ENCODE measurements around the gene B3GALNT1.
"Not testable (repeated sequence)": the region's sequence is repeated elsewhere in the genome, so short reads cannot be mapped to it uniquely, and the experiment has no call there.

B3GALNT1 gene

DNA sequence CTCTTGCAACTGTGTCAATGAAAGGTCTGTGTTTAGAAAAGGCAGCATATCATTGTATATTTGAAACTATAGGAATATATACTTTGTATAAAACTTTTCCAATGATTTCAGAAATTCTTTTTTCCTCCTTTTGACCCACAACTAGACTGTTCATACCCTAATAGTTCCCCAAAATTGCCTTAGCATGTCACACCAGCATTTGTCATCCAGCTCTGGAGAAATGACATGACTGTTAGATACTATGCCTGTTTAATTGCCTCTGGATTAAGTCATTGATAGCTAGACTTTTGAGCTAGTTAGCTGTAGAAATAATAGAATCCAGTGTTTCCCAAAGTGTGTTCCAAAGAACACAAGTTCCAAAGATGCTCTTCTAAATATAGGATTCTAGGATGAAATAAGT is 32.4 kb downstream of the B3GALNT1 start:
- no peak for DNase-seq

DNA sequence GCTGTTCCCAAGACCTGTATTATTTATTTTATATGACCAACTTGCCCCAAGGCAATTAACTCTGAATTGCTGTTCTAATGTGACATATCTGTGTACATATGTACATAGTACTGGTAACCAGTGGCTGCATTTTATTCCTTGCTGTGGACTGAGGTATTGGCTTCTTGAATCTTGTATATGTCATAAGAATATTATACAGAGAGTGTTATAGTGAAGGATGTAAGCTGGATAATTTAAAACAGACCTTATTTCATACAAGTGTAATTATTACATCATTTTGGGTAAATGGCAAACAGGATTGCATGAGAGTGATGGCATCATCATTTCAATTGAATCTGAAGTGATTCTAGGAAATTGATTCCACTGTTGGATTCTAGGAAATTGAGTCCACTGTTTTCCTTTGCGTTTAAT is 32.9 kb downstream of the B3GALNT1 start:
- DNase-seq: no peak

DNA sequence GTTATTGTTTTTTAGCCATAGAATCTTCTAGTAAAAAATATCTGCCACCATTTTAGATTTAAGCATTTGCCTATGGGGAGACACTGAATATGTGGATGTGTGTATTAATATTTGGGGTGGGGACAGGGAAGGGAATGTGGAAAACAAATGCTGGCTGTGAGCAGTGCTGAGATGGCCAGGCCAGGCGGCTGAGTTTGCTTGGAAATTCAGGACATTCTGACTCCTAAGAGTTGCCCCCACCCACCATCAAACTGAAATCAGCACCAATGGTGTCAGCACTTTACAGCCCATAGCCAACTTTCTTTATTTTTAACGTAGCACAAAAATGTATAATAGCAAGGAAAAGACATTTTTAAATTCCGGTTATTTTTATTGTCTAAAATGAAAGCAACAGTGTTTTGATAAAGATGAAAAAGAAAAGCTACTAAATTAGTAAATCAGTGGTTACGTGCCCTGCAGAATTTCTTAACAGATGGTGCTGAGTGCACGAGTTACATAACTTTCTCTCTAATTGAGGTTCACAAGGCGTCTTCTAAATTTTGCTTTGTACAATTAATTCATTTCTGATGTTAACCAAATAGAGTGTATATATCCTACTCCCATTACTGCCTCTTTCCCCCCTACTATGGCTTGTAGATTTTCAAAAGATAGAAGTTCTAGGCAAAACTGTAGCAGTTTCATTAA is 34.0 kb downstream of the B3GALNT1 start:
- DNase-seq: no peak

DNA sequence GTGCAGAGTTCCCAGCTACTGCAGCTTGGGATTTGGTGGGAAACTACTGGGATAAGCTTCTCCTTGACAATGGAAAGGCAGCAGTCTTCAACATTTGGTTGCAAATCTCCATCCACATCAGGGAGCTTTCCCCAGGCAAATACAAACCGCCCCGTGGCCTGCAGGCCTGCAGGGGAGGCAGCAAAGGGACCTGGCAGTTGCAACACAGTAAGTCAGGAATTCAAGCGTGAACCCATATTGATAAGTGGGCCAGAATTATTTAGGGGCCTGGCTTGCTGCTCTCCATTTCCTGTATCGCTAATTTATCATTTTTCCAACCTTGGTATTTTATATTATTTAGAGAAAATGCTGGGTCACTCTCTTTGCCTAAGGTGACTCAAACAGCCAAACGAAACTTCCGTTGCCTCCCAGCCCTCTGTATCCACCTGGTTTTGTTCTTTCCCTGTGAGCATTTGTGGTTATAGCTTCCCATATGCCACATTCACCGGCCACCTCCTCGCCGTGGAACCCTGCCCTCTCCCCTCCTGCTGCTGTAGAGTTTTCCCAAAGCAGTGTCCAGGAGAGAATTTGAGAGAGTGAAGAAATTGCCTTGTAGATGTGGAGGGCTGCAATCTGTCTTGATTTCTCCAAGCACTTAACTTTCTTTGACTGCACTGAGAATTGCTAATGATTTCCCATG is 34.8 kb downstream of the B3GALNT1 start:
- DNase-seq: no peak

DNA sequence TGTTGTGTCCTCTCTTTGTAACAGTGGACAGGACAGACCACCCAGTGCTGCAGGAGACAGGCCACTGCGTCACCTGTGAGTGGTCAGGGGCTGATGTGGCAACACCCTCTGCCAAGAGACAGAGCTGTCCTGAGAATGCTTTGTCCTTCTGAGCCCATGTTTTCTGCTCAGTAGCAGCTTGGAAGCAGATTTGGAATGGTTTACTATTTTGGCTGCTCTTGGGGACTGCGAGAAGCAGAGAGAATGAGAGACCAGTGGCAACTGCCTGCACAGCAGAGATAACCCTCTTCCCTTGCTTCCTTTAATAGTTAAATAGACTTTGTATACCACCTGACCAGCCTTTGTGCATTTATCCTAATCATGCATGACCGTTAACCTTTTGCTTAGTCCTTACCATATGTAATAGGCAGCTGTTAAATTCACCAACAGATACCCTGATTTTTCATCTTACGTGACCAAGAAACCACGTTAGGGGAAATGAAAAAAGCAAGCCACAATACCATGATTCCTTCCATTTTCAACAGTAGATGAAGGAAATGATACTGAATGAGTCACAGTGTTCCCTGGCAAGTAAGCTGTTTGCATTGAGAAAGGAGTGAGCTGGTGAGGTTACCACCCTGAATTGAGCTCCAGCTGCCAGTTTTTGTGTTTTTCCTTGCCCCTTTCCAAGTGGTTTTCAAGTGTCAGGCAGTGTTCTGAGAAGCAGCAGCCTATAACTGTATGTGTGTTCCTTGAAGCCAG is 35.5 kb downstream of the B3GALNT1 start:
- DNase-seq: no peak

DNA sequence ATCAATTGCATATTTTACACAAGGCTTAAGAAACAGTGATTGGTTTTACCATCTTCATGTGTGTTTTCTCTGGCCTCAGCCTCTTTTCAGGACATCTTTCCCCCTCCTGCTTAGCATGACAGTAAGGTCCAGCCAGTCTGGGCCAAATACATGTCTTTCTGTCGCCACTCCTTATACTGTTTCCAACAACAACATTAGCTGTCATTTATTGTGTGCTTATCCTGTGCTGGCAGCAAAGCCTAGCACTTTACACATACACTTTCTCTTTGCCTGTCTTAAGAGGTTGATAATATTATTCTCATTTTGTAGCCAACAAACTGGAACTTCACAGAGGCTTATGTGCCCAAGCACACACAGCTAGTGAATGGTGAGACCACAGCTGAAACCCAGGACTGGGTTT is 37.8 kb downstream of the B3GALNT1 start:
- no peak for DNase-seq

DNA sequence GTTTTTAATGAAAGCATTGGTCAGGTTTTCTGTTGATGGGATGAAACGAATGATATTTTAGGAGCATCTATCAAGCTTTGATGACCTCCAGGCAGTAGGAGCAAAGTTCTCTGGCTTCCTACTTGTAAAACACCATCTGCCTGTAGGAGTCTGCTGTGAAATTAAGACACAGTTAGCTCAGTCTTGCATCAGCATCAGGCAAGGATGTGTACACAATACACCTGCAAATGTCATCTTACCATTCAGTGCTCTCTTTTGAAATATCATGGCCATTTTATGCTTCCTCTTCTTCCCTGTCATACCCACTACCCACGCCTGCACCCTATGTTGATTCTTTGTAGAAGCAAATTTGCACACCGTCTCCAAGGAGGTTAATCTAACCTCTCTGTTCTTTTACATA is 38.2 kb downstream of the B3GALNT1 start:
- DNase-seq: no peak

DNA sequence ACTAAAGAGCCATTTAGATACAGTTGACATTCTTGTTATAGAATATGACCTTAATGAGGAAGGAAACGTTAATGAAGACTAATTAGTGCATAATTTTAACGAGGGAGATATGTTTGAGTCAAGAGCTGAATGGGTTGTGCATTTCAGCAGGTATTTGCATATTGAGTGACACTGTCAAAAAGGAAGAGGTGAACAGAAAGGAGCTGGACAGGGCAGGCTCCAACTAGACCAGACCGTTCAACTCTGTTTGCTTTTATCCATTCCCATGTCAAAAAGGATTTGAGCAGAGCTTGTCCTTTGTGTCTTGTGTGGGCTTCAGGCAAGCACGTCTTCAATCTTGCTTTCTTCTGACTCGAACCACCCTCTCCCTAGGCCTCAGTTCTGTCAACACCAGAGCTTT is 40.7 kb downstream of the B3GALNT1 start:
- no peak for DNase-seq

DNA sequence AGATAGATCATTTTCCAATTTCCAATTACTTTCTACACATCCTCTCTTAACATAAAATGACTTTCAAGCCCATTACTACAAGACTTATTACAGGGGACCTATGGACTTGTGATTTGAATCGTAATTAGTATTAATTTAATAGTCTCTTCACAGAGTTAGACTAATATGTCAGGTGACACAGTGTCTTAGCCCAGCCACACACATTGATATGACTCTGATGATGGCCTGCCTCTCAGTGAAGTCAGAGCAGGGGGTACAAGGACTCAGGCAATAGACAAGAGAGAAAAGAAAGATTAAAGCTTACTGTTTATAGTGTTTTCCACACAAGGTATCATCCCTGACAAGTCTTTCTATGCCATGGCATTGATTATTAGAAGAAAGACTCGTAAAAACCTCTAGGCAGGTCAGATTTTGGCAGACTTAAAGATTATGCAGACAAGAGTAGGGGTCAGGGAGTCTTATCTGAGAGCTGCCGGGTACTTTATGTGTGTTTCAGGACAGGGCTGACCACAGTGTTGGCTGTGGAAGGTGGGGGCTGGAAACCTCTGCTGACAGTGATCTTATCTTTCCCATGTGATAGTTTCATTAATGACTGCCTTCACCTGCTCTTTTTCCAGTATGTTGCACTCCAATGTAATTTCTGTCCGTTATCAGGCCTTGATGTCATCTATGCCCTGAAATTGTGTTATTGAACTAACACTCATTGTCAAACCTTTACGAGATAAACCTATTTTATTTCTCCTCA is 50.1 kb downstream of the B3GALNT1 start:
- DNase-seq: no peak

DNA sequence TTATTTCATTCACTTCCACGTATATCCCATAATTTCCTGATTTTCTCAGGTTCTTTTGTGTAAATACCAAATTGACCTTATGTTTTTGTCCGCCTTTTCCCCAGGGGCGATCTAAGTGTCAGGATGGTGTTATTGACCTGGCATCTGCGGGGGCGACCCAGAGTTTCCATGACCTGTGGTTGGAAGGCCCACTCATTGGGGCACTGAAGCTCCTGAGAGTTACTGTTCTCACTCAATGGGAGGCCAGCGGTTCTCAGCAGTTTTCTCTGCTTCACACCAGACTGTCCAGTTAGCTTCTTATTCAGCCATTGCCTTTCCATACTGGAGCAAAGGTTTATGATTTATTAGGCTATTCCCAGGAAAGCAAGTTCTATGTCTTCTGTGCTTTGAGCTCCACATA is 53.3 kb downstream of the B3GALNT1 start:
- DNase-seq: no peak

DNA sequence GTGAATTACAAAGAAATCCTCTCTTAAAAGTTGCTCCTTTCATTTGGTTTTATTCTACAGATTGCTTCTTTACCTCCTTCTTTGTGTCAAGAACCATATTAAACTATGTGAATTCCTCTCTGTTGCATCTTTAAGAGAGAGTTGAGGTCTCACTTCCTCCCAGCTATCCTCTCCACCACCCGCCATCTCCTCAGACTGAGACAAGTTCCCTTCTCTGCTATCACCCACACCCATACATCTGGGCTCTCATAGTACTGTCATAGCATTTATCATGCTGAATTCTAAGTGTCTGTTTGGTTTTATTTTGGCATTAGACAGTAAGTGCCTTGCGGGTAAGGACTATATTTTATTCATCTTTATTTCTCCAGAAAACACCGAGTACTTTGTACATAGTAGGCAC is 54.2 kb downstream of the B3GALNT1 start:
- no peak for DNase-seq

DNA sequence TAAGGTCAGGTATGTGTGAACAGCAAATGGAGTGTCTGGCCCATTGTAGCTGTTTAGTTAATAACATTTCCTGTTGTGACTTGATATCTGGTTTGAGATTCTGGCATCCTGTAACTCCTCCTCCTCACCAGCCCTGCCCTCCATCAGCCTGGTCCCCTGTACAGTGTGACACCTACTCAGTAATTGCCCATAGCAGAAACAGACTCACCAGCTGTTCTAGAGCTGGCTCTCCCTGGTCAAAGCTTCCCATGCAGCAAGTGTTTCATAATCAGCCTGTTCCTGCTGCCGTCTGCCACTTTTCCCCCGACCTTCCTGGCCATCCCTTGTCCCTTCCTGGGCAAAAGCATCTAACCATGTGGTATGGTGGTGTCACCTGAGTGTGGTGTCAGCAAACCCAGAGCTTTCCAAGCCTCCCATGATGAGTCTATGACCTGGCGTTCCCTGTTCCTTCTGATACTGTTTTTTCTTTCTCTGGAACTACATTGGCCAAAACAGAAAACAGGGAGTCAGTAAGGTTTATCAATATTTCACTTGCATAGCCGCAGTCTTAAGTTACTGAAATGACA is 55.4 kb downstream of the B3GALNT1 start:
- DNase-seq: no peak

DNA sequence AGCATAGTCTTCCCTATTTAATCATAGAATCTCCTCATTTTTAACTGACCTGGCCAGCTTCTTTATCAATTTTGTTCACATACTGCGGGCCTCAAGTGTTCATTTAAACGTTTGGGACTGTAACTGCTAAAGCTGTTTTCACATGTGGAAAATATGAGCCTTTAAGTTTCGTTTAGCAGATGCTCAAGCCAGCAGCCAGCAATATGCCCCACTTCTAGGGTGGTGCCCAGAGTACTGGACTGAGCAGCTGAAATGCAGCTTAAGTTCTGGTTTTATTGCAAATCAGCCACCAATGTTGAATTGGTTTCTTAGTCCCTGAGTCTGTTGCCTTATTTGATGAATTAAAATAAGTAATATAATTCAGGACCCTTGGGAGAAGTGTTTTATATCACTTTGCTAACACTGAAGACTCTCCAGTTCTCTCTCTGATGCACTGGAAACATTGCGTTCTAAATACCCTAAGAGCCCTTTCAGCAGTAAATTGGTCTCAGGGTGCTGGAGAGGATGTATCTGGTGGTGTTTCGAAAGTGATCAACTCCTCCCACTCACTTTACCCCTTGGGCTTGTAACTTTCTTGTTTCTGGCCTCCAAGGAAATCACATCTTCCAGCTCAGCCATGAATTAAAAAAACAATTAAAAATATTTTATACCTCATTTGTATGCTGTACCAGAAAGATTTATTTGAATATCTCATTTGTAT is 61.7 kb downstream of the B3GALNT1 start:
- DNase-seq: no peak

DNA sequence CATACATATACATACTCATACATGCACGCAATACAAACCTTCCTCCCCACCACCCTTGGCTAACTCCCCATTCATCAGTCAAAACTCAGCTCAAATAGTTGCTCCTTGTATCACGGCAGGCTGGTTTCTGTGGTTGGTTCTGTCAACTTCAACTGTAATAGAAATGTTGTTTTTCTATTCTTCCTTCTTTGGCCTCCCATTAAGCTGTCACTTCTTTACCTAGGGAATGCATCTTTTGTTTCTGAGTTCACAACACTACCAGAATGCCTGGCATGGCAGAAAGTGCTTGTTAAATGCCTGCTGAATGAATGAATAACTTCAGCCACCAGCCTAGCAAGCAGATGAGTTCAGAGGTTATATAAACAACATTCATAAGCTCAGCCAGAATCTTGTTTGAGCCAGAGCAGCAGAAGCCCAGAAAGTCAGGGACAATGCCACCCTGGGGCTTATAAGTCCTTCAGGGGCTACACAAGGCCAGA is 63.1 kb downstream of the B3GALNT1 start:
- no peak for DNase-seq

DNA sequence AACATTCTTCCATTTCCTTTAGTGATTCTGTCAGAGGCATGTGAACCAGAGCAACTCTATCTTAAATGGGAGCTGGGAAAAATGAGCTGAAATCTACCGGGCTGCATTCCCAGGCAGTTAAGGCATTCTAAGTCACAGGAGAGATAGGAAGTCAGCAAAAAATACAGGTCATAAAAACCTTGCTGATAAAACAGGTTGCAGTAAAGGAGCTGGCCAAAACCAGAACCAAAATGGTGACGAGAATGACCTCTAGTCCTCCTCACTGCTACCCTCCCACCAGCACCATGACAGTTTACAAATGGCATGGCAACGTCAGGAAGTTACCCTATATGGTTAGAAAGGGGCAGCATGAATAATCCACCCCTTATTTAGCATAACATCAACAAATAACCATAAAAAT is 66.4 kb downstream of the B3GALNT1 start:
- DNase-seq: no peak

DNA sequence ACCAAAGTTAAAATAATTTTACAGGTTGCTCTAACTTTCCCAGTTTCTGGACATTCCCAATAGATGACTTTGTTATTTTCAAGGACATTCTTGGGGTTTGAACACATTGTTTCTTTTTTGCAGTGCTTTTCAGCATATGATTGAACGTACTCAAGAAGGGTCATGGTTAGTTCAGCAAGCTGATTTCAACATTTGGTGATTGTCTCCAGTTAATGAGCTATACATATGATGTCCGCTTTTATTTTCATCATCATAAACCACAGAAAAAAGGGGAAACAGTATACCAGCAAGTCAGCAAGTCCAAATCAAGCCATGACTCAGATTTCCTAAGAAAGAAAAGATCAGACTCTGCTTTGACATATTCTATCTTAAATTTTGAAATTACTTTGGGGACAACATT is 69.4 kb downstream of the B3GALNT1 start:
- DNase-seq: no peak

DNA sequence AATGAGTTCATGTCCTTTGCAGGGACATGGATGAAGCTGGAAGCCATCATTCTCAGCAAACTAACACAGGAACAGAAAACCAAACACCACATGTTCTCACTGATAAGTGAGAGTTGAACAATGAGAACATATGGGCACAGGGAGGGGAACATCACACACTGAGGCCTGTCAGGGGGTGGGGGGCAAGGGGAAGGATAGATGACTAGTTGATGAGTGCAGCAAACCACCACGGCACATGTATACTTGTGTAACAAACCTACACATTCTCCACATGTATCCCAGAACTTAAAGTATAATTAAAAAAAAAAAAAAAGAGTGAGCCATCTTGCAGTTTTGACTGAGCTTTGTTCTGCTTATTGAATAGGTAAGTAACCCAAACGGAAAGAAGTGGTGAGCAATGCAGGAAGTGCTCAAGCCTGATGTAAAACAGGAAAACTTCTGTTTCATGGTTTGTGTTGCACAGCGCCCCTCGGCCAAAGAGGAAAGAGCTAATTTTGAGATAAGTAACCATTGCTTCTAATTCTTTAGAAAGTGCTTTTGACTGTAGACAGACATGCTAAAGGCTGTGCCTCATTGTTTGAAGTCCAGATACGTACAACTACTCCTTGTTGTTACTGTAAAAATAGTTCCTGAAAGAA is 70.1 kb downstream of the B3GALNT1 start:
- not testable (repeated sequence) for DNase-seq
